ENCODE measurements around the gene COBLL1. TPM values are rescaled to one million over a fixed set of nuclear protein-coding genes. Genes with fewer than 3 reads are reported as not detected.
A peak's percentile ranks its signal among the peaks of the same experiment; 100 is the strongest.

Gene COBLL1
- total RNA-seq (2014; rRNA removed; shearing (Covaris generic)), result 8.4 and 10.6 TPM in 2 replicates

- H3K9me3 ChIP-seq (replicated peaks), result no peaks in the 10 kb centered on the region
- peak within 1 kb of the TSS; percentile 74 for H3K4me3 ChIP-seq
- peak; percentile 71 to 79 for DNase-seq (ENCODE audit: low read depth in 1 of 2, low spot score in 2 of 2)
- H3K27me3 ChIP-seq (replicated peaks), result peaks cover 7% of the 10 kb centered on the region; the same call in 1 of the 2 replicates
- peaks cover 7% of the 10 kb centered on the region; the same call in 1 of the 2 replicates for H3K36me3 ChIP-seq
- peaks cover 29% of the 10 kb centered on the region for H3K4me1 ChIP-seq (replicated peaks)
- H3K27ac ChIP-seq, result peak within 1 kb of the TSS; percentile 73
Observed at GRCh38 chr2:164841719-164842623, at the start of gene COBLL1. Gene COBLL1 (minus strand): TSS chr2:164841823. CDS start chr2:164841196, 627 bp downstream.

GRCh38 chr2:164890544-164890943, 48.9 kb upstream of the COBLL1 start:
- Histone ChIP-seq H3K27me3 (replicated peaks) (no peaks in the 10 kb centered on the region), H3K4me1 (replicated peaks) (no peaks in the 10 kb centered on the region), H3K27ac (no peak overlapping the region), H3K36me3 (no peaks in the 10 kb centered on the region), H3K4me3 (no peak overlapping the region), H3K9me3 (replicated peaks) (no peaks in the 10 kb centered on the region)
- DNase-seq (ENCODE audit: low read depth in 1 of 2, low spot score in 2 of 2), result no peak

GRCh38 chr2:164888592-164888991, 47.0 kb upstream of the COBLL1 start:
- no peaks in the 10 kb centered on the region for H3K9me3 ChIP-seq (replicated peaks)
- no peak overlapping the region for H3K27ac ChIP-seq
- H3K4me3 ChIP-seq, result no peak overlapping the region
- no peaks in the 10 kb centered on the region for H3K27me3 ChIP-seq (replicated peaks)
- no peaks in the 10 kb centered on the region for H3K4me1 ChIP-seq (replicated peaks)
- DNase-seq (ENCODE audit: low read depth in 1 of 2, low spot score in 2 of 2), result no peak
- H3K36me3 ChIP-seq, result no peaks in the 10 kb centered on the region

- Histone ChIP-seq H3K36me3 (no peaks in the 10 kb centered on the region), H3K27ac (no peak overlapping the region), H3K9me3 (replicated peaks) (no peaks in the 10 kb centered on the region), H3K27me3 (replicated peaks) (no peaks in the 10 kb centered on the region), H3K4me3 (no peak overlapping the region), H3K4me1 (replicated peaks) (no peaks in the 10 kb centered on the region)
- no peak for DNase-seq (ENCODE audit: low read depth in 1 of 2, low spot score in 2 of 2)
Observed at GRCh38 chr2:164887434-164888144, 46.0 kb upstream of the COBLL1 start.

GRCh38 chr2:164882276-164882675, 40.7 kb upstream of the COBLL1 start:
- Histone ChIP-seq H3K27me3 (replicated peaks) (no peaks in the 10 kb centered on the region), H3K9me3 (replicated peaks) (no peaks in the 10 kb centered on the region), H3K27ac (no peak overlapping the region), H3K4me1 (replicated peaks) (no peaks in the 10 kb centered on the region), H3K4me3 (no peak overlapping the region), H3K36me3 (no peaks in the 10 kb centered on the region)
- DNase-seq (ENCODE audit: low read depth in 1 of 2, low spot score in 2 of 2), result no peak

GRCh38 chr2:164881524-164881923, 39.9 kb upstream of the COBLL1 start:
- Histone ChIP-seq H3K27me3 (replicated peaks) (no peaks in the 10 kb centered on the region), H3K4me1 (replicated peaks) (no peaks in the 10 kb centered on the region), H3K27ac (no peak overlapping the region), H3K4me3 (no peak overlapping the region), H3K36me3 (no peaks in the 10 kb centered on the region), H3K9me3 (replicated peaks) (no peaks in the 10 kb centered on the region)
- DNase-seq (ENCODE audit: low read depth in 1 of 2, low spot score in 2 of 2), result no peak

GRCh38 chr2:164879901-164880535, 38.4 kb upstream of the COBLL1 start:
- H3K4me3 ChIP-seq, result no peak overlapping the region
- H3K4me1 ChIP-seq (replicated peaks), result no peaks in the 10 kb centered on the region
- H3K27me3 ChIP-seq (replicated peaks), result no peaks in the 10 kb centered on the region
- H3K36me3 ChIP-seq, result no peaks in the 10 kb centered on the region
- H3K27ac ChIP-seq, result no peak overlapping the region
- no peak for DNase-seq (ENCODE audit: low read depth in 1 of 2, low spot score in 2 of 2)
- H3K9me3 ChIP-seq (replicated peaks), result no peaks in the 10 kb centered on the region

- H3K4me1 ChIP-seq (replicated peaks), result no peaks in the 10 kb centered on the region
- no peak overlapping the region for H3K4me3 ChIP-seq
- H3K27me3 ChIP-seq (replicated peaks), result no peaks in the 10 kb centered on the region
- H3K9me3 ChIP-seq (replicated peaks), result no peaks in the 10 kb centered on the region
- no peaks in the 10 kb centered on the region for H3K36me3 ChIP-seq
- H3K27ac ChIP-seq, result no peak overlapping the region
- DNase-seq (ENCODE audit: low read depth in 1 of 2, low spot score in 2 of 2), result no peak
Observed at GRCh38 chr2:164877927-164878326, 36.3 kb upstream of the COBLL1 start.

GRCh38 chr2:164877169-164877568, 35.5 kb upstream of the COBLL1 start:
- Histone ChIP-seq H3K4me1 (replicated peaks) (no peaks in the 10 kb centered on the region), H3K9me3 (replicated peaks) (no peaks in the 10 kb centered on the region), H3K4me3 (no peak overlapping the region), H3K27me3 (replicated peaks) (no peaks in the 10 kb centered on the region), H3K36me3 (no peaks in the 10 kb centered on the region), H3K27ac (no peak overlapping the region)
- no peak for DNase-seq (ENCODE audit: low read depth in 1 of 2, low spot score in 2 of 2)

GRCh38 chr2:164875334-164876205, 33.9 kb upstream of the COBLL1 start:
- Histone ChIP-seq H3K36me3 (no peaks in the 10 kb centered on the region), H3K4me1 (replicated peaks) (no peaks in the 10 kb centered on the region), H3K4me3 (no peak overlapping the region), H3K27me3 (replicated peaks) (no peaks in the 10 kb centered on the region), H3K9me3 (replicated peaks) (no peaks in the 10 kb centered on the region), H3K27ac (no peak overlapping the region)
- no peak for DNase-seq (ENCODE audit: low read depth in 1 of 2, low spot score in 2 of 2)

- no peaks in the 10 kb centered on the region for H3K9me3 ChIP-seq (replicated peaks)
- H3K36me3 ChIP-seq, result no peaks in the 10 kb centered on the region
- no peaks in the 10 kb centered on the region for H3K27me3 ChIP-seq (replicated peaks)
- H3K27ac ChIP-seq, result no peak overlapping the region
- H3K4me3 ChIP-seq, result no peak overlapping the region
- peaks cover 6% of the 10 kb centered on the region; the same call in 1 of the 2 replicates for H3K4me1 ChIP-seq (replicated peaks)
- DNase-seq (ENCODE audit: low read depth in 1 of 2, low spot score in 2 of 2), result no peak
Observed at GRCh38 chr2:164873210-164873908, 31.7 kb upstream of the COBLL1 start.

GRCh38 chr2:164871404-164871803, 29.8 kb upstream of the COBLL1 start:
- no peak overlapping the region for H3K4me3 ChIP-seq
- H3K9me3 ChIP-seq (replicated peaks), result no peaks in the 10 kb centered on the region
- no peak overlapping the region for H3K27ac ChIP-seq
- no peak for DNase-seq (ENCODE audit: low read depth in 1 of 2, low spot score in 2 of 2)
- H3K36me3 ChIP-seq, result no peaks in the 10 kb centered on the region
- peaks cover 9% of the 10 kb centered on the region; the same call in 1 of the 2 replicates for H3K4me1 ChIP-seq (replicated peaks)
- no peaks in the 10 kb centered on the region for H3K27me3 ChIP-seq (replicated peaks)

Measured in SJSA1 (cell line).